Transverse colon (tissue), 4 donors: Measurements from ENCODE around the gene PKDCC.

Experiments
- EP300 ChIP-seq: sonication (generic); formaldehyde crosslinking; IDR thresholded peaks from one replicate; pipeline ENCODE4 v1.6.1; 2017; ENCODE audit warnings: antibody characterized with exemption, low read depth
- POLR2A ChIP-seq: fragments of 450-650 bp; IDR thresholded peaks from one replicate; pipeline ENCODE4 v1.6.1; 2016; ENCODE audit warnings: antibody characterized with exemption, mild to moderate bottlenecking, moderate library complexity
- POLR2AphosphoS5 ChIP-seq, 3 donors: sonication (generic); formaldehyde crosslinking; IDR thresholded peaks; one replicate each; pipeline ENCODE4 v1.6.1; 2016; ENCODE audit warnings: antibody characterized with exemption in 3 of 3
- TF ChIP-seq, protein P1 (sequence below), 5 experiments: fragments of 200-600 bp in 3 of 5; fragments of 450-650 bp in 2 of 5; sonication (generic) in 3 of 5; IDR thresholded peaks; 1 replicate in 2 of 5; 2 replicates in 3 of 5; pipeline ENCODE4 v1.5.1; 2016 to 2017; ENCODE audit warnings: antibody characterized with exemption in 5 of 5, inconsistent platforms in 3 of 5, mild to moderate bottlenecking in 2 of 5, moderate library complexity in 1 of 5

- TF ChIP-seq POLR2A (no peak), POLR2AphosphoS5 (IDR thresholded peaks at IDR 0.05) (no peak), EP300 (no peak)
- TF ChIP-seq, protein P1, sequence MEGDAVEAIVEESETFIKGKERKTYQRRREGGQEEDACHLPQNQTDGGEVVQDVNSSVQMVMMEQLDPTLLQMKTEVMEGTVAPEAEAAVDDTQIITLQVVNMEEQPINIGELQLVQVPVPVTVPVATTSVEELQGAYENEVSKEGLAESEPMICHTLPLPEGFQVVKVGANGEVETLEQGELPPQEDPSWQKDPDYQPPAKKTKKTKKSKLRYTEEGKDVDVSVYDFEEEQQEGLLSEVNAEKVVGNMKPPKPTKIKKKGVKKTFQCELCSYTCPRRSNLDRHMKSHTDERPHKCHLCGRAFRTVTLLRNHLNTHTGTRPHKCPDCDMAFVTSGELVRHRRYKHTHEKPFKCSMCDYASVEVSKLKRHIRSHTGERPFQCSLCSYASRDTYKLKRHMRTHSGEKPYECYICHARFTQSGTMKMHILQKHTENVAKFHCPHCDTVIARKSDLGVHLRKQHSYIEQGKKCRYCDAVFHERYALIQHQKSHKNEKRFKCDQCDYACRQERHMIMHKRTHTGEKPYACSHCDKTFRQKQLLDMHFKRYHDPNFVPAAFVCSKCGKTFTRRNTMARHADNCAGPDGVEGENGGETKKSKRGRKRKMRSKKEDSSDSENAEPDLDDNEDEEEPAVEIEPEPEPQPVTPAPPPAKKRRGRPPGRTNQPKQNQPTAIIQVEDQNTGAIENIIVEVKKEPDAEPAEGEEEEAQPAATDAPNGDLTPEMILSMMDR (IDR thresholded peaks at IDR 0.05), result no peak
These were observed 21.5 kb upstream of the PKDCC start for GRCh38 chr2:42026272-42026671.
